Stimulated activated CD4-positive, alpha-beta T cell treated with anti-CD3 and anti-CD28 coated beads, Interleukin-1b, Interleukin-23, amount 100 ng/mL, for 48 hours (primary cell): Measurements from ENCODE around the gene RNF32.

ENCODE experiments used
- DNase-seq: peaks from one replicate; pipeline ENCODE4 v3.0.0-alpha.2; 2020

The RNF32 gene

GRCh38 chr7:156640257-156640948 lies at the start of gene RNF32:
TSS of gene RNF32 (plus strand) at chr7:156640774. CDS start at chr7:156643878, 3,104 bp downstream.
- peak; percentile 98 for DNase-seq

GRCh38 chr7:156592155-156592884 lies 48.3 kb upstream of the RNF32 start:
- no peak for DNase-seq

- no peak for DNase-seq
Measured at GRCh38 chr7:156594283-156595080, 46.1 kb upstream of the RNF32 start.

GRCh38 chr7:156600496-156600895 lies 40.1 kb upstream of the RNF32 start:
- no peak for DNase-seq

- no peak for DNase-seq
Measured at GRCh38 chr7:156602283-156602682, 38.3 kb upstream of the RNF32 start.

- DNase-seq: no peak
Measured at GRCh38 chr7:156603011-156603410, 37.6 kb upstream of the RNF32 start.

- DNase-seq: no peak
Measured at GRCh38 chr7:156603629-156604028, 36.9 kb upstream of the RNF32 start.

- no peak for DNase-seq
Measured at GRCh38 chr7:156604311-156604710, 36.3 kb upstream of the RNF32 start.

- DNase-seq: no peak
Measured at GRCh38 chr7:156604836-156605695, 35.5 kb upstream of the RNF32 start.

GRCh38 chr7:156606135-156606534 lies 34.4 kb upstream of the RNF32 start:
- no peak for DNase-seq

GRCh38 chr7:156606691-156607331 lies 33.8 kb upstream of the RNF32 start:
- no peak for DNase-seq

- DNase-seq: no peak
Measured at GRCh38 chr7:156607332-156608172, 33.0 kb upstream of the RNF32 start.

GRCh38 chr7:156608173-156608478 lies 32.4 kb upstream of the RNF32 start:
- DNase-seq: no peak

- DNase-seq: no peak
Measured at GRCh38 chr7:156609010-156609877, 31.3 kb upstream of the RNF32 start.

- DNase-seq: no peak
Measured at GRCh38 chr7:156610130-156610529, 30.4 kb upstream of the RNF32 start.

- no peak for DNase-seq
Measured at GRCh38 chr7:156610601-156611000, 30.0 kb upstream of the RNF32 start.

GRCh38 chr7:156611014-156612010 lies 29.3 kb upstream of the RNF32 start:
- DNase-seq: no peak

- DNase-seq: peak; percentile 86
Measured at GRCh38 chr7:156612930-156613329, 27.6 kb upstream of the RNF32 start.
